Astrocyte (in vitro differentiated cells and primary cell): ENCODE data around the gene RAP1GAP. TPM values are rescaled to one million over a fixed set of nuclear protein-coding genes. Genes with fewer than 3 reads are reported as not detected.

Experiments
- DNase-seq: peaks from one replicate; pipeline ENCODE4 v3.0.0-alpha.2; 2010; ENCODE audit warnings: low read depth
- FAIRE-seq: peaks from 2 replicates; lab custom pipeline; 2011; peaks lifted over from hg19 to GRCh38; lab: Jason Lieb, UNC
- H2AFZ ChIP-seq: 2 replicates; pipeline ENCODE4 v1.6.0; 2012; ENCODE audit warnings: low read depth, low read length, inconsistent platforms
- H3K27ac ChIP-seq: 2 replicates; pipeline ENCODE4 v1.5.1; 2011; ENCODE audit warnings: low read depth, low read length, inconsistent platforms
- H3K27me3 ChIP-seq: 2 replicates; pipeline ENCODE4 v1.6.0; 2011; ENCODE audit warnings: low read length, inconsistent platforms; ENCODE audit not compliant: insufficient read depth
- H3K36me3 ChIP-seq: 2 replicates; pipeline ENCODE4 v1.5.1; 2011; ENCODE audit warnings: low read length, inconsistent platforms; ENCODE audit not compliant: insufficient read depth
- H3K4me1 ChIP-seq: 2 replicates; pipeline ENCODE4 v1.5.1; 2011; ENCODE audit warnings: low read length, inconsistent platforms; ENCODE audit not compliant: insufficient read depth
- H3K4me2 ChIP-seq: 2 replicates; pipeline ENCODE4 v1.6.0; 2012; ENCODE audit warnings: low read length, inconsistent platforms
- H3K4me3 ChIP-seq: 2 replicates; pipeline ENCODE4 v1.5.1; 2011; ENCODE audit warnings: low read depth, mild to moderate bottlenecking, low read length, inconsistent platforms; ENCODE audit not compliant: insufficient read depth
- H3K79me2 ChIP-seq: 2 replicates; pipeline ENCODE4 v1.6.0; 2012; ENCODE audit warnings: mild to moderate bottlenecking, low read length, inconsistent platforms; ENCODE audit not compliant: insufficient read depth
- H3K9ac ChIP-seq: 2 replicates; pipeline ENCODE4 v1.6.0; 2012; ENCODE audit warnings: mild to moderate bottlenecking, low read length, inconsistent platforms
- H3K9me3 ChIP-seq: 2 replicates; pipeline ENCODE4 v1.5.1; 2012; ENCODE audit warnings: low read depth, mild to moderate bottlenecking, low read length, inconsistent platforms; ENCODE audit not compliant: insufficient read depth
- H4K20me1 ChIP-seq: 2 replicates; pipeline ENCODE4 v1.6.0; 2012; ENCODE audit warnings: low read length, inconsistent platforms; ENCODE audit not compliant: insufficient read depth
- H3K27ac Mint-ChIP-seq: one replicate; pipeline ENCODE4 v1.8.0; 2021; ENCODE audit warnings: mild to moderate bottlenecking, mixed read lengths; ENCODE audit not compliant: unreplicated experiment
- H3K27me3 Mint-ChIP-seq: one replicate; pipeline ENCODE4 v1.8.0; 2021; ENCODE audit warnings: low read depth, mixed read lengths; ENCODE audit not compliant: unreplicated experiment
- H3K36me3 Mint-ChIP-seq: one replicate; pipeline ENCODE4 v1.8.0; 2021; ENCODE audit warnings: low read depth, mixed read lengths; ENCODE audit not compliant: unreplicated experiment
- H3K4me1 Mint-ChIP-seq: one replicate; pipeline ENCODE4 v1.8.0; 2021; ENCODE audit warnings: low read depth, mixed read lengths; ENCODE audit not compliant: unreplicated experiment
- H3K4me3 Mint-ChIP-seq: one replicate; pipeline ENCODE4 v1.8.0; 2021; ENCODE audit warnings: mild to moderate bottlenecking, moderate library complexity, mixed read lengths; ENCODE audit not compliant: unreplicated experiment
- H3K9me3 Mint-ChIP-seq: one replicate; pipeline ENCODE4 v1.8.0; 2021; ENCODE audit warnings: mild to moderate bottlenecking, mixed read lengths; ENCODE audit not compliant: unreplicated experiment
- CTCF ChIP-seq: IDR thresholded peaks from 2 replicates; pipeline ENCODE4 v1.5.1; 2011; ENCODE audit warnings: low read depth, mild to moderate bottlenecking, inconsistent platforms, low read length, moderate library complexity; ENCODE audit not compliant: insufficient read depth
- EZH2 ChIP-seq: IDR thresholded peaks from 2 replicates; pipeline ENCODE4 v1.6.1; 2012; ENCODE audit warnings: mild to moderate bottlenecking, low read length, inconsistent platforms; ENCODE audit not compliant: insufficient read depth
- total RNA-seq: library from RNA; stranded (reverse); gene quantifications from 2 replicates; pipeline ENCODE4 v1.2.1, GENCODE V29; 2021

The RAP1GAP gene
- total RNA-seq, 1 donor from 2014 or later = 3.2 TPM

GRCh38 chr1:21624571-21625389 lies 44.4 kb downstream of the RAP1GAP start:
- no peak overlapping the region for H3K4me3 ChIP-seq
- peaks cover 13% of the 10 kb centered on the region for H3K27me3 ChIP-seq
- H3K4me2 ChIP-seq = no peak overlapping the region
- H3K4me3 Mint-ChIP-seq = no peak overlapping the region
- DNase-seq = no peak
- no peaks in the 10 kb centered on the region for H3K9me3 Mint-ChIP-seq
- no peak overlapping the region for H2AFZ ChIP-seq
- no peak for FAIRE-seq
- H3K36me3 Mint-ChIP-seq = peaks cover 10% of the 10 kb centered on the region
- no peaks in the 10 kb centered on the region for H3K36me3 ChIP-seq
- no peaks in the 10 kb centered on the region for H3K9me3 ChIP-seq
- TF ChIP-seq EZH2 = no peak
- TF ChIP-seq CTCF = no peak
- H3K27me3 Mint-ChIP-seq = peaks cover 36% of the 10 kb centered on the region
- no peak overlapping the region for H3K9ac ChIP-seq
- no peaks in the 10 kb centered on the region for H3K79me2 ChIP-seq
- H3K4me1 ChIP-seq = no peaks in the 10 kb centered on the region
- no peak overlapping the region for H3K27ac Mint-ChIP-seq
- no peak overlapping the region for H3K27ac ChIP-seq
- peaks cover 5% of the 10 kb centered on the region for H4K20me1 ChIP-seq
- peaks cover 2% of the 10 kb centered on the region for H3K4me1 Mint-ChIP-seq

GRCh38 chr1:21623410-21623961 lies 45.7 kb downstream of the RAP1GAP start:
- peaks cover 13% of the 10 kb centered on the region for H3K27me3 ChIP-seq
- no peak for FAIRE-seq
- peaks cover 5% of the 10 kb centered on the region for H4K20me1 ChIP-seq

More at GRCh38 chr1:21623410-21623961, 45.7 kb downstream of the RAP1GAP start:
- Histone ChIP-seq H3K9ac (no peak overlapping the region), H3K27ac (no peak overlapping the region), H3K36me3 (no peaks in the 10 kb centered on the region), H2AFZ (no peak overlapping the region), H3K4me1 (no peaks in the 10 kb centered on the region), H3K4me2 (no peak overlapping the region), H3K79me2 (no peaks in the 10 kb centered on the region), H3K9me3 (no peaks in the 10 kb centered on the region), H3K4me3 (no peak overlapping the region)
- Mint-ChIP-seq H3K4me1 (peaks cover 2% of the 10 kb centered on the region), H3K27ac (no peak overlapping the region), H3K27me3 (peaks cover 33% of the 10 kb centered on the region), H3K9me3 (no peaks in the 10 kb centered on the region), H3K36me3 (peaks cover 8% of the 10 kb centered on the region), H3K4me3 (peak overlapping the region; percentile 54)
- DNase-seq = no peak
- TF ChIP-seq EZH2 (no peak), CTCF (no peak)
